SKM-1 (cell line): ENCODE measurements around the gene GPR137.
A peak's percentile ranks its signal among the peaks of the same experiment; 100 is the strongest.

Experiments used
- DNase-seq: peaks from one replicate; lab custom pipeline; 2025; ENCODE audit not compliant: unreplicated experiment; lab: John Stamatoyannopoulos, UW

The GPR137 gene

DNA sequence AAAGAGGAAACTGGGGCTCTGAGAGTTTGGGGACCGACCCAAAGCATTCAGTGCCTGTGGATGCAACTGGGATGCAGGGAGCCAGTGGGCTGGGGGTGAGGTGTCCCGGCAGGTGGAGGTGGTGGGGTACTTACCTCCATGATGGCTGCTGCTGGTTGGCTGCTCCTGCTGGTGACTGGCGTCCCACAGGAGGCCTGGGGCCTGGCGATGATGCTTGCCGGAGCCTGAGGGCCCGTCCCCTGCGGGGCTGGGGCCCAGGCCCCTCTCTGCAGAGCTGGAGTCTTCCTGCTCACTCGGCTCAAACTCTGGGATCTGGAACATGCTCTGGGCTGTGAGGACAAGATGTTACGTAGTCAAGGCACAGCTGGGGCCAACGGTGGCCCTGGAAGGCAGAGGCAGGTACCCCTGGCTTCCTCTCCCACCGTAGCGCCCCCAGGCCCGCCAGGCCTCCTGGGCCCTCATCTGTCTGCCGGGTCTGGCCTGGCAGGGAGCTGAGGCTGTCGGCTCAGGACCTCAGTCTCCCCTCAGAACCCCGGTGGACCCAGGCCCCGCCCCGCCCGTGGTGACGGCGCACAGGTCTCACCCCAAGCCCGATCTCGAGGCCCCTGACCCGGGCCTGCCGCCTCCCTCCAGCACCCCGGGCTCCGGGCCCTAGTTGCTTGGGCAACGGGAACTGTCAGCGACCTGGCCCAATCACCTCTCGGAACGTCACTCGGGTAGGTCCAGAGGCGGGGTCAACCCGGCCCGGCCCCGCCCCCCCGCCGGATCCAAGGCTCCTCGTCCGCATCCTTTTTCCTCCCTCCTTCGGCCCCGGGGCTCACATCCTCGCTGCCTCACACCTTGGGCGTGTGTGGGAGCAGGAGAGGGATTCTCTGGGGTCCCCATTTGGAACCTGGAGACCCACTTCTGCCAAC lies 1.3 kb upstream of the GPR137 start, which contains the start of gene BAD:
Gene BAD, minus strand, starts transcription at position 618 of the 914 bp plus-strand sequence. Its CDS starts 297 bp downstream, at position 321.
- DNase-seq: peak; percentile 87

DNA sequence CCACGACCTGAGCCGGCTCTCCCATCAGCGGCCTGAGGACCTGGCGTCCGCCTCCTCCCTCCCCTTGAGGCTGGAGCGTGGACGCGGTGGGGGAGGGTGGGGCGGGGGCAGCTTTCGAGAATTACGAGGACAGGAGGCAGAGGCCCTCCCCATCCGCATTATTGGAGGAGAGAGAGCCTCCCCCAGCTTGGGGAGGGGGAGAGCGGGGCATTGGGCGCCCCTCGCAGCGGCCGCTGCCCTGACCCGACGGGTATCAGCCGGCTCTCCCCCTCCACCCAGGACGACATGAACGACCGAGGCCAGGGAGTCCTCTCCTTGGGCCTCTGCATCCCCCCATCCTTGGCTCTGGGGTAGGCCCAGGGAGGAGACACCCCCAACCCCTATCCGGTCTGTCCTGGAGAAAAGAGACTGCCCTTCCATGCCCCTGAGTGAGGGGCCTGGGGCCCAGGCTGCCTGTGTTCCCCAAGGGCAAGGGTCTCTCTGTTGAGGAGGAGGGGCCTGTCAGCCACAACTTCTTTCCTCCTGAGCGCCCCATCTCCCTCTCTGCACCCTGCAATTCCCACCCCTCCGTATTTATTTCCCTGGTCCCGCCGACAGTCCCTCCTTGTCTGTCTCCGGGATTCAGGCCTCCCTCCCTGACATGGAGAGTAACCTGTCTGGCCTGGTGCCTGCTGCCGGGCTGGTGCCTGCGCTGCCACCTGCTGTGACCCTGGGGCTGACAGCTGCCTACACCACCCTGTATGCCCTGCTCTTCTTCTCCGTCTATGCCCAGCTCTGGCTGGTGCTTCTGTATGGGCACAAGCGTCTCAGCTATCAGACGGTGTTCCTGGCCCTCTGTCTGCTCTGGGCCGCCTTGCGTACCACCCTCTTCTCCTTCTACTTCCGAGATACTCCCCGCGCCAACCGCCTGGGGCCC lies 495 bp downstream of the GPR137 start:
- DNase-seq: no peak

DNA sequence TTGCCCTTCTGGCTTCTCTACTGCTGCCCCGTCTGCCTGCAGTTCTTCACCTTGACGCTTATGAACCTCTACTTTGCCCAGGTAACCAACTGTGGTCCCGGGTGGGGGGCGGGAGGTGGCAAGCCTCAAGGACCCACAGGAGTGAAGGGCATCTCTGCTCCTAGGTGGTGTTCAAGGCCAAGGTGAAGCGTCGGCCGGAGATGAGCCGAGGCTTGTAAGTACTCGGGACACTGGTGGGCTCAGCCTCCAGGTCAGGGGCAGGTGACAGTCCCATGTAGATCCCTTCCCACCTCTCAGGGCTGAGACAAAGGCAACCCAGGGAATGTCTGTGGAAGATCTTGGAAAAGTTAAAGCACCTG lies 1.1 kb downstream of the GPR137 start:
- no peak for DNase-seq

DNA sequence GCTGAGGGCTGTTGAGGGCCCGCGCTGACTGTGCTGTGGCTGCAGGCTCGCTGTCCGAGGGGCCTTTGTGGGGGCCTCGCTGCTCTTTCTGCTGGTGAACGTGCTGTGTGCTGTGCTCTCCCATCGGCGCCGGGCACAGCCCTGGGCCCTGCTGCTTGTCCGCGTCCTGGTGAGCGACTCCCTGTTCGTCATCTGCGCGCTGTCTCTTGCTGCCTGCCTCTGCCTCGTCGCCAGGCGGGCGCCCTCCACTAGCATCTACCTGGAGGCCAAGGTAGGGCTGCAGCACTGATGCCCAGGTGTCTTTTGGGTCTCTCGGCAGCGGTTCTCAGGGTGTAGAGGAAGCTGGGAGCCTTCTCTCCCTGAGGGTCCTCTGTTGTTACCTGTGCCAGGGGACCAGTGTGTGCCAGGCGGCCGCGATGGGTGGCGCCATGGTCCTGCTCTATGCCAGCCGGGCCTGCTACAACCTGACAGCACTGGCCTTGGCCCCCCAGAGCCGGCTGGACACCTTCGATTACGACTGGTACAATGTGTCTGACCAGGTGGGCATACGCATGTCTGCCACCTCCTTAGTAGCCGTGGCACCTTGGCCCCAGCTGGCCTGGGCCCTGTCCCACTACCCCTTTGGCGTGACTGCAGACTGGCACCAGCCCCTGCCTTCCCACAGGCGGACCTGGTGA lies 2.2 kb downstream of the GPR137 start:
- DNase-seq: no peak

DNA sequence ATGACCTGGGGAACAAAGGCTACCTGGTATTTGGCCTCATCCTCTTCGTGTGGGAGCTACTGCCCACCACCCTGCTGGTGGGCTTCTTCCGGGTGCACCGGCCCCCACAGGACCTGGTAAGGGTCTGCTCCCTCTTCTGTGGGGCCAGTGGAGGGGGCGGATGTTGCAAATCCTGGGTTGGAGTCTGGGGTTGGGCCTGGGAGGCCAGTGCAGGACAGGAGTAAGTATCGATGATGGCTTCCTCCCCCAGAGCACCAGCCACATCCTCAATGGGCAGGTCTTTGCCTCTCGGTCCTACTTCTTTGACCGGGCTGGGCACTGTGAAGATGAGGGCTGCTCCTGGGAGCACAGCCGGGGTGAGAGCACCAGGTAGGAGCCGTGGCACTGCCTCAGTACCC lies 2.7 kb downstream of the GPR137 start:
- no peak for DNase-seq

DNA sequence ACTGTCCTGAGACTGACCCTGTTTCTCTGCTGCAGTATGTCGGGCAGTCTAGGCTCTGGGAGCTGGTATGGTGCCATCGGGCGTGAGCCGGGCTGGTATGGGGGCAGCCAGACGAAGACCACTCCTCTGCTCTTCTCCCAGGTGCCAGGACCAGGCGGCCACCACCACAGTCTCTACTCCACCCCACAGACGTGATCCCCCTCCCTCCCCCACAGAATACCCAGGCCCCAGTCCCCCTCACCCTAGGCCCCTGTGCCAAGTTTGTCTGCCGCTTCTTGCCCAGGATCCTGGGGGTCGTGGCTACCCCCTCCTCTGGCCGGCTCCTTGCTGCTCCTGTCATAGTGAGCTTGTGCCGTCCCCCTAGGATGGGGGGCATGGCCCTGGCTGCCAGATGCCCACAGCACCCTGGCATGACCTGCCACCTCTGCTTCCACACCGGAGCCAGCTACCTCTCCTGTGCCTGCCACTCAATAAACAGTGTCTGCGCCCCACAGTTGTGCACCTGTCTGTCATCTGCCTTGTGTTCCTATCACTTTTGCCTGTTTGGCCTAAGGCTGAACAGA lies 3.4 kb downstream of the GPR137 start:
- DNase-seq: no peak

DNA sequence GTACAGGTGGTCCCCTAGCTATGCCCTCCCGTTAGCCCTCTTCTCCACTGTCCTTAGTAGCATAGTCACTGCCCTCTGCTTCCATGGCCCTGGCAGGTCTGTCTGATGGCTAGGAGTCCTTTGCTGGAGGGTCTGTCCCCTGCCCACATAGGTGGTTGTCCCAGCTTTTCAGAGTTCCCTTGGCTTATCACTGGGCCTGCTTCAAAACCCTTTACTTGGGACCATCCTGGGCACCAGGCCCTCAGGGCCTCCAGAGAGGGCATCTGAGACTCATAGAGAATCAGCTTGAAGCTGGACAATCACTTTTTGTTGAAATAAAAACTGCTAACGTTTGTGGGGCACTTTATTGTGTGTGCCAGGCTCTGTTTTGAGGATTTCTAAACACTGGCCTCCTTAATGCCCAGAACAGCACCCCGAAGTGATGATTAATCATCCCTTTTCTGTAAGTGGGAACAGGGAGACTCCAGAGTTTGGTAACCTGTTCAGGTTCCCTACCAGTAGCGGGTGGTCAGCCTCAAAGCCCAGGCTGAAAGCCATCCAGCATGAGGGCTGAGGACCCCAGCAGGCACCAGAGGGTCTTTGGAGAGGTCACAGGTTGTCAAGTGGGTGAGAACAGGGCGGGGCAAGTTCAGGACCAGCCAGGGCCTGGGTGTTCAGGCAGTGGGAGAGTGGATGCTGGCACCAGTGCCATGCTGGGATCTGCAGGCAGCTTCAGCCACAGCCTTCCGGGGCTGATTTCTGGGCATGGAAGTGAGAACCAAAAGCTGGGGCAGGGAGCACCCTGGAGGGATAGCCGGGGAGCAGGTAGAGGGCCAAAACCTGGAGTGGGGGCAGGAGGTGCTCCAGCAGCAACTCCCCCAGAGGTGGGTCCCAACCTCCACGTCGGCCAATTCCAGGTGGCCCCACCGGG lies 5.0 kb downstream of the GPR137 start:
- no peak for DNase-seq

DNA sequence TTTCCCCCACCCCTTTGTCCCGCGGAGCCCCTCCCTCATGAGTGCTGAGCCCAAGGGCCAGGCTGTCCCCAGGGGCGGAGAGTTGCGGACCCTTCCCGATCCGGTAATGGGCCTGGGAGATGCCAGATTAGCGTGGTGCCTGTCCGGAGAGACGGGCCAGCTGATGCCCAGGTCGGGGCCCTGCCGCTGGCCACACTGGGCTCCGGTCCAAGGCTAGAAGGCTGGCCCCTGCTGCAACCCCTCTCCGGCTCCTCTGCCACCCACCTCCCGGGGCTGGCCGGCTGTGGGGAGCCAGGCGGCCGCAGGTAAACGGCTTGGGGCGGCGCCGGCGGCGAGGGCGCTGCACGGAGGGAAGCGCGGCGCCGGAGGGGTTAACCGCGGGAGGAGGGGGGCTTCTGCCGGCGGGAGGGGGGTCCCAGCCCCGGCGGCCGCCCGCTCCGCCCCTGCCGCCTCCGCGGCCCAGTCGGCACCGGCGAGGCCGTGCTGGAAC lies 5.7 kb downstream of the GPR137 start, which contains the start of gene KCNK4:
Gene KCNK4, plus strand, starts transcription at position 41 of the 490 bp plus-strand sequence. CDS start 1,717 bp downstream, outside the sequence.
- DNase-seq: no peak

DNA sequence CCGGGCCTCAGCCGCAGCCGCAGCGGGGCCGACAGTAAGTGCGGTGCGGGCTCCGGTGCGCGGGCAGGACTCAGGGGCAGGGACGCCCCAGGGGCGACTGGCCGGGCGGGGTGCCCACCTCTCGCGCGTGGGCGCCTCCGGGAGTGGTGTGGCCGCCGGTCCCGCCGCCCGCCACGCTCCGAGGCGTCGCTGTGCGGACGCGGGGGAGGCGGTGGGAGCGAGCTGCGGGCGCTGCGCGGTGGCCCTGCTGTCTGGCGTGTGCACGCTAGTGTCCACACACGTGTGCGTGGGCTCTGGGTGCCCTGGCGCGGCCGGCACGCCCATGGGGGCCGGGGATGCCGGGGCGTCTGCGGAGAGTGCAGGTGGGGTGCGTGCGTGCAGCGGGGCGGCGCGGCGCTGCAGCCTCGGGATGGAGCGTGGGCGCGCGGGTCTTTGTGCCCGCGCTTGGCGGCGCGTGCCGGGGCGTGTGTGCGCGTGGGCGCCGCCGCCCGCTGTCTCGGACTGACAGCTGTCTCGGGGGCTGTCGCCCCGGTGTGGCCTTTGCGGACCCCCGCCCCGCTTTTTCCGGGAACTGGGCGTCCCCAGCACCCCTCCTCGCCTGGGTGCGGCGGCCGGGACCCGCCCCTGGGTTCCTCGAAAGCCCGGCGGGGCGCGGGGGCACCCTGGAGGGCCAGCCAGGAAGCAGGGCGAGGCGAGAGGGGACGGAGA lies 6.3 kb downstream of the GPR137 start:
- DNase-seq: no peak

DNA sequence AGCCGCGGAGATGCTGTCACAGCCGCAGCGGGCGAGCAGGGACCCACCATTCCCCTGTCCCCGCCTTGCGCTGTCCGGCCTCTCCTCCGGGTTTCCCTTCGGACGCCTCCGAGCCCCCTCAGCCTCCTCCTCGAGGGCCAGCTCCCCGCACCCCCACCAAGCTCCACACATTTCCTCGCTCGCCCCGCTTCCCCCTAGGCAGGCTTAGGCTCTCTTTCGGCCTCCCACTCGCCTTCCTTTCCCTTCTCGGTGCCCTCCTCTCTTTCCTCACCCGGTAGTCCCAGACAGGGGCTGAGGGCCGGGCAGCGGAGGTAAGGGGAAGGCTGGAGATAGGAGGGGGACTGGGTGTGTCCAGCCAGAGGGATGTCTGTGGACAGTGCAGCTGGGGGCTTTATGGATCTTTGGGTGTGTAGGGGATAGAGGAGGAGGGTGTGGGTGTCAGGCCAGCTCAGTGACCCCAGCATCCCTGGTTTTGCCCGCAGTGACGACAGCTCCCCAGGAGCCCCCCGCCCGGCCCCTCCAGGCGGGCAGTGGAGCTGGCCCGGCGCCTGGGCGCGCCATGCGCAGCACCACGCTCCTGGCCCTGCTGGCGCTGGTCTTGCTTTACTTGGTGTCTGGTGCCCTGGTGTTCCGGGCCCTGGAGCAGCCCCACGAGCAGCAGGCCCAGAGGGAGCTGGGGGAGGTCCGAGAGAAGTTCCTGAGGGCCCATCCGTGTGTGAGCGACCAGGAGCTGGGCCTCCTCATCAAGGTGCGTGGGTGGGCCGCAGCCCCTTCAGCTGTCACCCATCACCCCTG lies 7.0 kb downstream of the GPR137 start:
- no peak for DNase-seq

DNA sequence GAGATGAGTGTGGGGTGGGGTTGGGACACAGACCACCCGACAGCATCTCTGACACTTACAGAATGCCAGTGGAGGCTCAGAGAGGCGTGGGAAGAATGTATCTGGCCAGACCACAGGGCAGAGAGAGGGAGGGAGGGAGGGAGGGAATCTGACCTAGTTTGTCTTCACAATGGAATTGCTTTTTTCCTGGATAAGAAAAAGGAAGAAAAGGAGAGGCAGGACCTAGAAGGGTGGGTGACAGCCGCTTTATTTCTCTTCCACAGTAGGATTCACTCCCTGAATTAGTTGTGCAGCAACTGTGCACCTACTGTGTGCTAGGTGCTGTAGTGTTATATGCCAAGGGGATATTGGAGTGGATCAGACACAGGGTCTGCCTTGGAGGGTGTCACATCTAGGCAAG lies 9.1 kb downstream of the GPR137 start:
- DNase-seq: no peak

DNA sequence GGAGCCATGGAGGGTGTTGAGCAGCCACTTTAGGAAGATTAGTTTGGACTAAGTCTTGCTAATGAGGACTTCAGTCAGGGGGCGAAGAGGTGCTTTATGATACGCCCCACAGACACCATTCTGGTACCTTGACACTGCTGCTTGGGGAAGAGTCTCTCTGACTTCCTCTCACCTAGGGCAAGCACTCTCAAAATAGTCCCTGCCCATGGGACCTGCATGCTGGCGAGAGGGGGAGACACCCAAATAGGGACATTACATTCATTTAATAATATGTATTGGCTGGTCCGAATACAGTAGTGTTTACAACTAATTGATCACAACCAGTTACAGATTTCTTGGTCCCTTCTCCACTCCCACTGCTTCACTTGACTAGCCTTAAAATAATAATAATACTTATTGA lies 10.1 kb downstream of the GPR137 start:
- no peak for DNase-seq

DNA sequence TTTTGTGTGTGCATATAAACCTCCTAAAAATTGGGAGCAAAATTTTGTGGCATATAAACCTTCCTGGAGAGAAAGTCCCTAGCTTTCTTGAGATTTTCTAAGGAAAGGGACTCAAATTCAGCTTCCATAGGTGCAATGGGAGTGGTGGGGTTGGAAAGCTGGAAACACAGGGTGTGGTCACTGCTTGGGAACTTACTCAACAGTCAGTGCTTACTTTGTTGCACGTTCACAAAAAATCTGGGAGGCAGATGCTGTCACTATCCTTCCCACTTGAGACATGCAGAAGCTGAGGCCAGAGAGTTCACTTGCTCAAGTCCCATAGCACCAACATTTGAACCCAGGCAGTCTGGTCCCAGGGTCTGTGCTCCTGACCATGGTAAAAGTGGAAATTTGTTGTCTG lies 10.6 kb downstream of the GPR137 start:
- DNase-seq: no peak

DNA sequence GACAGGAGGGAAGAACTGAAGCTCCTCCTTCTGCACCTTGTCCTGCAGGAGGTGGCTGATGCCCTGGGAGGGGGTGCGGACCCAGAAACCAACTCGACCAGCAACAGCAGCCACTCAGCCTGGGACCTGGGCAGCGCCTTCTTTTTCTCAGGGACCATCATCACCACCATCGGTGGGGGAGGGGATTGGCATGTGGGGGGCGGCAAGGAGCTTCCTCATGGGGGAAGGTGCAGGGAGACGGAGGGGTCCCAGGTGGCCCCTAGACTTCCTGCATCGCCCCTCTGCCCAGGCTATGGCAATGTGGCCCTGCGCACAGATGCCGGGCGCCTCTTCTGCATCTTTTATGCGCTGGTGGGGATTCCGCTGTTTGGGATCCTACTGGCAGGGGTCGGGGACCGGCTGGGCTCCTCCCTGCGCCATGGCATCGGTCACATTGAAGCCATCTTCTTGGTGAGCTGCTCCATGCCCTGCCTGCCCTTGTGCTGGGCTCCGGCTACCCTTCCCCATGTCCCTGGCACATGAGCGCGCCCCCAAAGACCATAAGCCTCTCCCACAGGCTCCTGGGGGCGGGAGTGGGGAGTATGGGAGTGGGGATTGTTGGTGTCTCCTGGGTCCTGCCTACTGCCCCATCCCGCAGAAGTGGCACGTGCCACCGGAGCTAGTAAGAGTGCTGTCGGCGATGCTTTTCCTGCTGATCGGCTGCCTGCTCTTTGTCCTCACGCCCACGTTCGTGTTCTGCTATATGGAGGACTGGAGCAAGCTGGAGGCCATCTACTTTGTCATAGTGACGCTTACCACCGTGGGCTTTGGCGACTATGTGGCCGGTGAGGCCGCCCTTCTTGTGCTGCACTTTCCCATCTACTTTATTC lies 11.4 kb downstream of the GPR137 start:
- no peak for DNase-seq

DNA sequence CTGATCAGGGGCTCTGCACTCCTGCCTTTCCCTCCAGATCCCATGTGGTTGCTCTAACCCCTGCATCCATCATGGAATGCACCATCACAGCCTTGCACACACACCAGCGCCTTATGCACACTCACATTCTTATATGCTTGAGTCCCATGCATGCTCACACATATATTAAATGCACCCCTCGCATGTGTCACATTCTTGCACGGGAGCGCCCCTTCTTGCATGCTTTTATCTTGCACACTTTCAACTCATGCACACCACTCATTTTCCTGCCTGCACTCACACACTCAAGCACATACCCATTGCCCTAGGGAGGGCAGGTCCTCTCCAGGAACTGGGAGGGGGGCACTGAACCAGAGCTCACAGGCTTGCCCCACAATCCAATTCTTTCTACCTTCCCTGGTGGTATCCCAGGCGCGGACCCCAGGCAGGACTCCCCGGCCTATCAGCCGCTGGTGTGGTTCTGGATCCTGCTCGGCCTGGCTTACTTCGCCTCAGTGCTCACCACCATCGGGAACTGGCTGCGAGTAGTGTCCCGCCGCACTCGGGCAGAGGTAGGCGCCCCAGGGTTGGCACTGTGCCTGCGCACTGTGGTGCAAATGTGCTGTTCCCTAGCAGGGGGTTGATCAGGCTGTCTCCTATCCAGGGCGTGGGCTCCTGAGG lies 12.2 kb downstream of the GPR137 start:
- DNase-seq: no peak

DNA sequence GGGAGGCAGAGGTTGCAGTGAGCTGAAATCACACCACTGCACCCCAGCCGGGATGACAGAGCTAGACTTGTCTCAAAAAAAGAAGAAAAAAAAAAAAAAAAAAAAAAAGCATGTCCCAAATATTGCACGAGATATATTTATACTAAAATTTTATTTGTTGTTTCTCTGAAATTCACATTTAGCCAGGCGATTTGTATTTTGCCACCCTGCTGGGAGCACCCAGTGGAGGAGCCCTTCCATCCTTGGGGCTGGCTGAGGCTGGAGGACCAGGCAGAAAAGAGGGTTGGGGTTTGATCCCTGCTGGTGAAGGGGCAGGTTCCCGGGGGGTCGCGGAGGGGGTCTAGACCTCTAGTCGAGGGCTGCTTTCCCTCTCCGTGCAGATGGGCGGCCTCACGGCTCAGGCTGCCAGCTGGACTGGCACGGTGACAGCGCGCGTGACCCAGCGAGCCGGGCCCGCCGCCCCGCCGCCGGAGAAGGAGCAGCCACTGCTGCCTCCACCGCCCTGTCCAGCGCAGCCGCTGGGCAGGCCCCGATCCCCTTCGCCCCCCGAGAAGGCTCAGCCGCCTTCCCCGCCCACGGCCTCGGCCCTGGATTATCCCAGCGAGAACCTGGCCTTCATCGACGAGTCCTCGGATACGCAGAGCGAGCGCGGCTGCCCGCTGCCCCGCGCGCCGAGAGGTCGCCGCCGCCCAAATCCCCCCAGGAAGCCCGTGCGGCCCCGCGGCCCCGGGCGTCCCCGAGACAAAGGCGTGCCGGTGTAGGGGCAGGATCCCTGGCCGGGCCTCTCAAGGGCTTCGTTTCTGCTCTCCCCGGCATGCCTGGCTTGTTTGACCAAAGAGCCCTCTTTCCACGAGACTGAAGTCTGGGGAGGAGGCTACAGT lies 13.6 kb downstream of the GPR137 start:
- DNase-seq: no peak
